ENCODE measurements around the gene ETV5.

The ETV5 gene

GRCh38 chr3:186014866-186015265 is 94.0 kb downstream of the ETV5 start:
- no peak for DNase-seq

- DNase-seq, result no peak
Measured at GRCh38 chr3:186013312-186013711, 95.6 kb downstream of the ETV5 start.

GRCh38 chr3:186012137-186012536 is 96.8 kb downstream of the ETV5 start:
- no peak for DNase-seq

GRCh38 chr3:186004671-186005070 is 104.2 kb downstream of the ETV5 start:
- DNase-seq, result no peak

GRCh38 chr3:186004209-186004608 is 104.7 kb downstream of the ETV5 start:
- no peak for DNase-seq

GRCh38 chr3:186003610-186004009 is 105.3 kb downstream of the ETV5 start:
- DNase-seq, result no peak

GRCh38 chr3:186002884-186003472 is 105.9 kb downstream of the ETV5 start:
- no peak for DNase-seq

- no peak for DNase-seq
Measured at GRCh38 chr3:186001842-186002241, 107.0 kb downstream of the ETV5 start.

GRCh38 chr3:185999221-185999620 is 109.7 kb downstream of the ETV5 start:
- DNase-seq, result no peak

- no peak for DNase-seq
Measured at GRCh38 chr3:185998136-185998535, 110.8 kb downstream of the ETV5 start.

- DNase-seq, result no peak
Measured at GRCh38 chr3:185997130-185997529, 111.8 kb downstream of the ETV5 start.
